Loucy (cell line): Measurements from ENCODE around the gene PRKN.

Experiments
- H2AFZ ChIP-seq: fragments of 200-600 bp; sonication (generic); 2 replicates; pipeline ENCODE4 v1.6.0; 2016; ENCODE audit warnings: antibody characterized with exemption, mild to moderate bottlenecking, low read length, moderate library complexity
- H3F3A ChIP-seq: fragments of 200-600 bp; 2 replicates; pipeline ENCODE4 v1.6.0; 2016; ENCODE audit warnings: antibody characterized with exemption, low read depth, mild to moderate bottlenecking
- H3K27me3 ChIP-seq: fragments of 200-600 bp; sonication (generic); 2 replicates; pipeline ENCODE4 v1.6.1; 2014; ENCODE audit warnings: low read length, mild to moderate bottlenecking; ENCODE audit not compliant: insufficient read depth, poor library complexity, severe bottlenecking
- H3K36me3 ChIP-seq: fragments of 200-600 bp; sonication (generic); 2 replicates; pipeline ENCODE4 v1.6.1; 2016; ENCODE audit warnings: low read length; ENCODE audit not compliant: insufficient read depth
- H3K4me1 ChIP-seq: fragments of 200-600 bp; sonication (generic); 2 replicates; pipeline ENCODE4 v1.5.1; 2014; ENCODE audit warnings: low read length, mild to moderate bottlenecking; ENCODE audit not compliant: insufficient read depth, poor library complexity, severe bottlenecking
- H3K4me2 ChIP-seq: fragments of 200-600 bp; sonication (generic); 2 replicates; pipeline ENCODE4 v1.6.0; 2014; ENCODE audit warnings: antibody characterized with exemption, low read length, low read depth, mild to moderate bottlenecking; ENCODE audit not compliant: poor library complexity, severe bottlenecking
- H3K4me3 ChIP-seq: fragments of 200-600 bp; sonication (generic); 2 replicates; pipeline ENCODE4 v1.5.1; 2014; ENCODE audit warnings: low read length, mild to moderate bottlenecking, mixed read lengths; ENCODE audit not compliant: poor library complexity, severe bottlenecking
- H3K79me2 ChIP-seq: fragments of 200-600 bp; sonication (generic); 2 replicates; pipeline ENCODE4 v1.6.1; 2014; ENCODE audit warnings: low read length; ENCODE audit not compliant: insufficient read depth
- H3K9ac ChIP-seq: fragments of 200-600 bp; sonication (generic); 2 replicates; pipeline ENCODE4 v1.6.0; 2014; ENCODE audit warnings: mild to moderate bottlenecking, low read depth, low read length, moderate library complexity; ENCODE audit not compliant: poor library complexity, severe bottlenecking
- H3K9me2 ChIP-seq: fragments of 200-600 bp; sonication (generic); replicated peaks from 2 replicates; pipeline ENCODE4 v1.6.1; 2016; ENCODE audit warnings: low read depth, low read length, mixed read lengths
- H3K9me3 ChIP-seq: fragments of 200-600 bp; sonication (generic); 2 replicates; pipeline ENCODE4 v1.6.1; 2014; ENCODE audit warnings: mild to moderate bottlenecking, antibody characterized with exemption, low read length, low read depth; ENCODE audit not compliant: insufficient read depth
- H4K20me1 ChIP-seq: fragments of 200-600 bp; sonication (generic); 2 replicates; pipeline ENCODE4 v1.6.0; 2014; ENCODE audit warnings: antibody characterized with exemption, low read length, mild to moderate bottlenecking; ENCODE audit not compliant: insufficient read depth, poor library complexity, severe bottlenecking
- EZH2phosphoT487 ChIP-seq: fragments of 200-600 bp; IDR thresholded peaks from 2 replicates; pipeline ENCODE4 v1.6.1; 2018; ENCODE audit warnings: antibody characterized with exemption, mild to moderate bottlenecking, moderate library complexity, borderline replicate concordance
- TF ChIP-seq, protein P1 (sequence below): fragments of 200-600 bp; sonication (generic); conservative IDR thresholded peaks from 2 replicates; pipeline ENCODE4 v1.5.1; 2014; ENCODE audit warnings: mild to moderate bottlenecking, antibody characterized with exemption, low read length

Gene PRKN

DNA sequence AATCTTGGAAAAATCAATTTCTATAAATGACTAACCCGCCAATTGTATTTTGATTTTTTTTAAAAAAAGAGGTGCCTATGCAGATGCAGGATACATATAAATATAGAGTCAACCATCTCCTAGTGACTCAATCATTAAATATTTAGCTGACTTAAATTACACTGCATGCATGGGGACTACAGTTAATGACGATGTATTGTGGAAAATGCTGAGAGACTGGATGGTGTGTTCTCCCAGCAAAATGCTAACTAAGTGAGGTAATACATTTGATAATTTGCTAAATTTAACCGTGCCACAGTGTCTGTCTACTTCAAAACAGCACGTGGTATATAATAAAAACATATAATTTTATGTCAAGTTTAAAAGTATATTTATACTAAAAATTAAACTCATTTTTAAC lies 341.6 kb downstream of the PRKN start:
- Histone ChIP-seq H3K4me2 (no peak overlapping the region), H3K27me3 (no peaks in the 10 kb centered on the region), H2AFZ (no peak overlapping the region), H3K9me3 (no peaks in the 10 kb centered on the region), H3K9me2 (no peaks in the 10 kb centered on the region), H3F3A (no peaks in the 10 kb centered on the region), H3K4me1 (no peaks in the 10 kb centered on the region), H3K79me2 (no peaks in the 10 kb centered on the region), H3K36me3 (no peaks in the 10 kb centered on the region), H3K9ac (no peak overlapping the region), H4K20me1 (no peaks in the 10 kb centered on the region), H3K4me3 (no peak overlapping the region)
- TF ChIP-seq EZH2phosphoT487: no peak
- TF ChIP-seq, protein P1, sequence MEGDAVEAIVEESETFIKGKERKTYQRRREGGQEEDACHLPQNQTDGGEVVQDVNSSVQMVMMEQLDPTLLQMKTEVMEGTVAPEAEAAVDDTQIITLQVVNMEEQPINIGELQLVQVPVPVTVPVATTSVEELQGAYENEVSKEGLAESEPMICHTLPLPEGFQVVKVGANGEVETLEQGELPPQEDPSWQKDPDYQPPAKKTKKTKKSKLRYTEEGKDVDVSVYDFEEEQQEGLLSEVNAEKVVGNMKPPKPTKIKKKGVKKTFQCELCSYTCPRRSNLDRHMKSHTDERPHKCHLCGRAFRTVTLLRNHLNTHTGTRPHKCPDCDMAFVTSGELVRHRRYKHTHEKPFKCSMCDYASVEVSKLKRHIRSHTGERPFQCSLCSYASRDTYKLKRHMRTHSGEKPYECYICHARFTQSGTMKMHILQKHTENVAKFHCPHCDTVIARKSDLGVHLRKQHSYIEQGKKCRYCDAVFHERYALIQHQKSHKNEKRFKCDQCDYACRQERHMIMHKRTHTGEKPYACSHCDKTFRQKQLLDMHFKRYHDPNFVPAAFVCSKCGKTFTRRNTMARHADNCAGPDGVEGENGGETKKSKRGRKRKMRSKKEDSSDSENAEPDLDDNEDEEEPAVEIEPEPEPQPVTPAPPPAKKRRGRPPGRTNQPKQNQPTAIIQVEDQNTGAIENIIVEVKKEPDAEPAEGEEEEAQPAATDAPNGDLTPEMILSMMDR: no peak

DNA sequence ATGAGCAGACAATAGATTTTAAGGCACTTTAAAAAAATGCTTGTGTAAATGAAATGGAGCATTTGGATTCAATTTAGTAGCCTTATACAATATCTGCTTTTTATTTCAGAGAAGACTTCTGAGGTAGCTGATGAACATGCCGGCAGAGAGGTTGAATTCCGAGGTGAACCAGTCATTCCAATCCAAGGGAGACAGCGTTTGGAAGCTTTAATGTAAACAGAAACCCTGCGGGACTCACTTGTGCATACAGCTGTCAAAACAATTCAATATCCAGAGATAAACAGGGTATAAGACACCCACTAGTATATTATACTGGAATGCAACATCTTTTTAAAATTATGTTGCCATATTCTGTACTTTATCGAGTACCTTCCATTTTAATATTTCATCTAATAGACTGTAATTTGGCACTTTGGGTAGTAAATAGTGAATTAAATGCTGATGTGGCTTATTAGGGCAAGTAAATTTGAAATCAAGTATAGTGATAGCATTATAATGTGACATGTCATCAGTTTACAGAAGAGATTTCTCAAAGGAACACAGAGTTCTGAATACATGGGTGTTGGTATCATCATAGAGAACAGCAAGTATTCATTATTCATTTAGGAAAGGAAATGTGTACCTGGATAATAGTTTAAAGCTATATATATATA lies 347.7 kb downstream of the PRKN start:
- H3K27me3 ChIP-seq: no peaks in the 10 kb centered on the region
- TF ChIP-seq, protein P1: no peak
- no peak for TF ChIP-seq EZH2phosphoT487

DNA sequence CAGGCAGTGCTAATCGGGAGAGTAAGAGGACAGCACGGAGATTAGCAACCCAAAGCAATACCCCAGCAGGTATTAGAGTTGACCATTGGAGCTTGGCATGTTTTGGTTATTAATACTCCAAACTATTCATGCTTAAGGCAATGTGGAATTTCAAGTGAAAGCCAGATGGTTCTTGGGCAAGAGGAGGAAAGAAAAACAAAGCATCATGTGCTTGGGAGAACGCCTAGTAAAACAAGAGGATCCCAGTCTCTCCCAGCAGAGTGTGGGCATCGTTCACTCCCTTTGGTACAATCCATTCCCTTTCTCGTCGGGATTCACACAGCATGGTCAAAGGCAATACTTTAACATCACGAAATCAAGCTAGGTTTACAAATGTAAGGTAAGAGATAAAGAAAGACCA lies 349.8 kb downstream of the PRKN start:
- no peaks in the 10 kb centered on the region for H3F3A ChIP-seq
- H3K4me3 ChIP-seq: no peak overlapping the region
- TF ChIP-seq EZH2phosphoT487: no peak
- TF ChIP-seq, protein P1: no peak
- no peak overlapping the region for H3K9ac ChIP-seq
- H4K20me1 ChIP-seq: no peaks in the 10 kb centered on the region
- no peak overlapping the region for H2AFZ ChIP-seq
- no peaks in the 10 kb centered on the region for H3K27me3 ChIP-seq
- no peak overlapping the region for H3K4me2 ChIP-seq
- H3K4me1 ChIP-seq: no peaks in the 10 kb centered on the region
- no peaks in the 10 kb centered on the region for H3K79me2 ChIP-seq
- no peaks in the 10 kb centered on the region for H3K36me3 ChIP-seq
- H3K9me2 ChIP-seq: no peaks in the 10 kb centered on the region
- peaks cover 5% of the 10 kb centered on the region; the same call in 1 of the 2 replicates for H3K9me3 ChIP-seq

More for the DNA sequence above, 347.7 kb downstream of the PRKN start:
- no peaks in the 10 kb centered on the region for H3K79me2 ChIP-seq
- H3K9me3 ChIP-seq: peaks cover 5% of the 10 kb centered on the region; the same call in 1 of the 2 replicates
- H3K4me2 ChIP-seq: no peak overlapping the region
- no peaks in the 10 kb centered on the region for H4K20me1 ChIP-seq
- H3K9me2 ChIP-seq: no peaks in the 10 kb centered on the region
- no peak overlapping the region for H3K4me3 ChIP-seq
- H3K36me3 ChIP-seq: no peaks in the 10 kb centered on the region
- no peaks in the 10 kb centered on the region for H3F3A ChIP-seq
- no peaks in the 10 kb centered on the region for H3K4me1 ChIP-seq
- H3K9ac ChIP-seq: no peak overlapping the region
- no peak overlapping the region for H2AFZ ChIP-seq
